ENCODE results near the gene FOXC1. TPM values are rescaled to one million over a fixed set of nuclear protein-coding genes. Genes with fewer than 3 reads are reported as not detected.
A peak's percentile ranks its signal among the peaks of the same experiment; 100 is the strongest.

The FOXC1 gene
- total RNA-seq, 1 experiment from 2014 or later: not detected

- Mint-ChIP-seq H3K27me3 (ENCODE audit: low read depth) (peaks cover 21% of the 10 kb centered on the region), H3K4me1 (peaks cover 33 to 34% of the 10 kb centered on the region in 2 experiments), H3K4me3 (peak overlapping the region in 1 of 2 experiments; percentile 38; a peak in 2 of 5 replicates), H3K36me3 (ENCODE audit: insufficient read depth in 1 of 3, low read depth in 3 of 3) (peaks cover 0 to 13% (median 2%) of the 10 kb centered on the region in 3 experiments; a peak in 2 of 7 replicates), H3K9me3 (peaks cover 5 to 9% of the 10 kb centered on the region in 2 experiments), H3K27ac (peak overlapping the region; percentile 46 to 82 (median 79); a peak in 4 of 7 replicates)
- Histone ChIP-seq H3K4me2 (ENCODE audit: insufficient read depth, insufficient read length, low read length) (no peak overlapping the region), H3K79me1 (ENCODE audit: insufficient read depth, low read depth, low read length, poor library complexity, severe bottlenecking) (no peaks in the 10 kb centered on the region), H2BK120ac (ENCODE audit: low read depth, low read length, poor library complexity, severe bottlenecking) (no peak overlapping the region), H2BK12ac (ENCODE audit: insufficient read length, low read depth, low read length) (no peak overlapping the region), H3T11ph (ENCODE audit: low read length) (no peak overlapping the region), H3K23me2 (ENCODE audit: insufficient read length, low read depth, low read length, poor library complexity, severe bottlenecking) (no peaks in the 10 kb centered on the region), H4K8ac (replicated peaks; ENCODE audit: insufficient read length, low read depth, low read length) (no peak overlapping the region), H4K91ac (ENCODE audit: insufficient read length, low read depth, low read length) (no peak overlapping the region), H4K5ac (ENCODE audit: insufficient read length, low read depth, low read length) (no peak overlapping the region), H2BK20ac (ENCODE audit: low read depth, low read length, poor library complexity, severe bottlenecking) (no peak overlapping the region), H3K9ac (ENCODE audit: extremely low read depth, insufficient read length, low read length) (no peak overlapping the region), H3K9me3 (ENCODE audit: control insufficient read depth, low read depth, low read length) (no peaks in the 10 kb centered on the region), H3K4me1 (ENCODE audit: insufficient read depth, low read length) (no peaks in the 10 kb centered on the region), H3K79me2 (ENCODE audit: insufficient read depth, low read length) (no peaks in the 10 kb centered on the region), H3K23ac (ENCODE audit: insufficient read length, low read depth, low read length) (no peak overlapping the region), H3K14ac (ENCODE audit: insufficient read depth, low read length) (no peak overlapping the region), H4K20me1 (ENCODE audit: control insufficient read depth, insufficient read depth, insufficient read length) (no peaks in the 10 kb centered on the region), H3K27me3 (ENCODE audit: insufficient read depth, low read length) (no peaks in the 10 kb centered on the region), H2BK15ac (ENCODE audit: low read depth, low read length) (no peak overlapping the region), H3K56ac (ENCODE audit: insufficient read length, low read depth, low read length) (no peak overlapping the region), H3K4ac (ENCODE audit: low read depth, low read length) (no peak overlapping the region), H2AK5ac (ENCODE audit: insufficient read length, low read length) (no peak overlapping the region), H2AFZ (ENCODE audit: low read length) (no peak overlapping the region), H3K18ac (ENCODE audit: insufficient read length, low read depth, low read length) (no peak overlapping the region), H3K27ac (ENCODE audit: insufficient read length, low read depth, low read length) (no peak overlapping the region), H2BK5ac (ENCODE audit: insufficient read length, low read length) (no peak overlapping the region)
- no peak for TF ChIP-seq CTCF (conservative IDR thresholded peaks at IDR 0.05)
- no CpG with 5 or more reads among the region's 6 CpGs for whole genome bisulfite sequencing (ENCODE audit: extremely low coverage, insufficient read length, low lambda C conversion rate)
- no peak for DNase-seq
Observed at GRCh38 chr6:1574890-1575209, 34.9 kb upstream of the FOXC1 start.

All from H9 (cell line).